Fibroblast of skin of abdomen (primary cell): ENCODE results near the gene MGARP. TPM values are rescaled to one million over a fixed set of nuclear protein-coding genes. Genes with fewer than 3 reads are reported as not detected.
"Not testable (repeated sequence)": the region's sequence is repeated elsewhere in the genome, so short reads cannot be mapped to it uniquely, and the experiment has no call there.

ENCODE experiments used
- DNase-seq: peaks from one replicate; pipeline ENCODE4 v3.0.0-alpha.2; 2013
- polyA plus RNA-seq, 2 experiments: library from polyadenylated mRNA; unstranded; fragments of 120-200 nt; gene quantifications; one replicate each; pipeline ENCODE4 v1.2.1, GENCODE V29; 2013; ENCODE audit not compliant: insufficient read length in 2 of 2

Gene MGARP
- 6.7 TPM for polyA plus RNA-seq (2013, experiment 1 of 2; ENCODE audit: insufficient read length)
- 7.4 TPM for polyA plus RNA-seq (2013, experiment 2 of 2; ENCODE audit: insufficient read length)

- peak; percentile 19 for DNase-seq
Measured at GRCh38 chr4:139279760-139280620, at the start of gene MGARP. MGARP (minus strand) TSS chr4:139280225; CDS start chr4:139280158, 67 bp downstream.

GRCh38 chr4:139329665-139330200 is 49.7 kb upstream of the MGARP start:
- no peak for DNase-seq

GRCh38 chr4:139324620-139325019 is 44.6 kb upstream of the MGARP start:
- DNase-seq = no peak

GRCh38 chr4:139322541-139322940 is 42.5 kb upstream of the MGARP start:
- DNase-seq = not testable (repeated sequence)

GRCh38 chr4:139322070-139322469 is 42.0 kb upstream of the MGARP start:
- not testable (repeated sequence) for DNase-seq

- no peak for DNase-seq
Measured at GRCh38 chr4:139319571-139319970, 39.5 kb upstream of the MGARP start.

GRCh38 chr4:139317635-139318034 is 37.6 kb upstream of the MGARP start:
- DNase-seq = no peak

- no peak for DNase-seq
Measured at GRCh38 chr4:139316733-139317132, 36.7 kb upstream of the MGARP start.

GRCh38 chr4:139315221-139315675 is 35.2 kb upstream of the MGARP start:
- no peak for DNase-seq

GRCh38 chr4:139314047-139314800 is 34.2 kb upstream of the MGARP start:
- no peak for DNase-seq

- not testable (repeated sequence) for DNase-seq
Measured at GRCh38 chr4:139313414-139313813, 33.4 kb upstream of the MGARP start.

- DNase-seq = no peak
Measured at GRCh38 chr4:139312552-139313332, 32.7 kb upstream of the MGARP start.

- no peak for DNase-seq
Measured at GRCh38 chr4:139311909-139312308, 31.9 kb upstream of the MGARP start.

GRCh38 chr4:139304920-139305319 is 24.9 kb upstream of the MGARP start:
- DNase-seq = no peak

GRCh38 chr4:139301821-139302611 is 22.0 kb upstream of the MGARP start, which contains the start of gene NDUFC1:
NDUFC1 (minus strand) TSS chr4:139302477; CDS start chr4:139295798, 6,679 bp downstream.
- peak; percentile 29 for DNase-seq

GRCh38 chr4:139301113-139301820 is 21.2 kb upstream of the MGARP start, which contains the start of gene NAA15:
NAA15 (plus strand) TSS chr4:139301505; CDS start chr4:139301778, 273 bp downstream.
- DNase-seq = peak; percentile 98

- peak; percentile 49 for DNase-seq
Measured at GRCh38 chr4:139300431-139301112, 20.5 kb upstream of the MGARP start.

- DNase-seq = peak; percentile 21
Measured at GRCh38 chr4:139299536-139299935, 19.5 kb upstream of the MGARP start.

- DNase-seq = peak; percentile 29
Measured at GRCh38 chr4:139297001-139297410, 17.0 kb upstream of the MGARP start.

GRCh38 chr4:139295942-139296299 is 15.9 kb upstream of the MGARP start:
- no peak for DNase-seq
